Measurements from ENCODE around the gene ZC3H7A.

DNA sequence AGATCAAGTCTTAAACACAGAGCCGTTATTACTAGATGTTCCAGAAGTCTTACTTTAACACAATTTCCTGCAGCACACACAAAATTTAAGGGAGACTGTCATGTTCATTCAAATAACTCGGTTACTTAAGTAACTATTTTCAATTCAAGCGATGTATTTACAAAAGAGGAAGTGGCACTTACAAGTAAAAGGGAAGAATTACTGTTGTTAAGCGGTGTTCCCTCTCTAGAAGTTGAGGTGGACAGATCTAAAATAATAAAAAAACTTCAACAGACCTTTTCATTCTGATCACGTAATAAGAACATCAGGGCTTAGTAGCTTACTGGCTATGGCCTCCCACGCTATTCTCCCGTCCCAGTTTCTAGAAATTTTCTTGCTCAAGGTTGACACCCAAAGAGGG, 28.2 kb downstream of the ZC3H7A start:
- TF ChIP-seq EZH2 (IDR thresholded peaks at IDR 0.05; ENCODE audit: borderline replicate concordance, low read depth, low read length, poor library complexity, severe bottlenecking), result no peak
- no peak for TF ChIP-seq CTCF (conservative IDR thresholded peaks at IDR 0.05; ENCODE audit: low read depth, low read length)
